Breast epithelium (tissue), 3 donors: ENCODE results near the gene YLPM1.

ENCODE experiments used
- POLR2A ChIP-seq: fragments of 450-650 bp; IDR thresholded peaks from one replicate; pipeline ENCODE4 v1.6.1; 2016; ENCODE audit warnings: antibody characterized with exemption, mild to moderate bottlenecking, moderate library complexity
- POLR2AphosphoS5 ChIP-seq, 3 donors: sonication (generic); formaldehyde crosslinking; IDR thresholded peaks; one replicate each; pipeline ENCODE4 v1.6.1; 2017; ENCODE audit warnings: antibody characterized with exemption in 3 of 3
- TF ChIP-seq, protein P1 (sequence below), 3 donors: fragments of 450-650 bp; IDR thresholded peaks; one replicate each; pipeline ENCODE4 v1.5.1; 2016 to 2017; ENCODE audit warnings: antibody characterized with exemption in 3 of 3, mild to moderate bottlenecking in 3 of 3, moderate library complexity in 3 of 3

GRCh38 chr14:74879427-74880182, 116.5 kb downstream of the YLPM1 start:
- TF ChIP-seq, protein P1, sequence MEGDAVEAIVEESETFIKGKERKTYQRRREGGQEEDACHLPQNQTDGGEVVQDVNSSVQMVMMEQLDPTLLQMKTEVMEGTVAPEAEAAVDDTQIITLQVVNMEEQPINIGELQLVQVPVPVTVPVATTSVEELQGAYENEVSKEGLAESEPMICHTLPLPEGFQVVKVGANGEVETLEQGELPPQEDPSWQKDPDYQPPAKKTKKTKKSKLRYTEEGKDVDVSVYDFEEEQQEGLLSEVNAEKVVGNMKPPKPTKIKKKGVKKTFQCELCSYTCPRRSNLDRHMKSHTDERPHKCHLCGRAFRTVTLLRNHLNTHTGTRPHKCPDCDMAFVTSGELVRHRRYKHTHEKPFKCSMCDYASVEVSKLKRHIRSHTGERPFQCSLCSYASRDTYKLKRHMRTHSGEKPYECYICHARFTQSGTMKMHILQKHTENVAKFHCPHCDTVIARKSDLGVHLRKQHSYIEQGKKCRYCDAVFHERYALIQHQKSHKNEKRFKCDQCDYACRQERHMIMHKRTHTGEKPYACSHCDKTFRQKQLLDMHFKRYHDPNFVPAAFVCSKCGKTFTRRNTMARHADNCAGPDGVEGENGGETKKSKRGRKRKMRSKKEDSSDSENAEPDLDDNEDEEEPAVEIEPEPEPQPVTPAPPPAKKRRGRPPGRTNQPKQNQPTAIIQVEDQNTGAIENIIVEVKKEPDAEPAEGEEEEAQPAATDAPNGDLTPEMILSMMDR (IDR thresholded peaks at IDR 0.05), result no peak
- TF ChIP-seq POLR2AphosphoS5 (IDR thresholded peaks at IDR 0.05) (no peak), POLR2A (no peak)
